Activated gamma-delta T cell treated with Interleukin-2 at 50 U/mL for 16 hours (primary cell): ENCODE data around the gene LRRC36.

Experiments used
- DNase-seq: peaks from one replicate; pipeline ENCODE4 v3.0.0-alpha.2; 2020

Gene LRRC36, protein sequence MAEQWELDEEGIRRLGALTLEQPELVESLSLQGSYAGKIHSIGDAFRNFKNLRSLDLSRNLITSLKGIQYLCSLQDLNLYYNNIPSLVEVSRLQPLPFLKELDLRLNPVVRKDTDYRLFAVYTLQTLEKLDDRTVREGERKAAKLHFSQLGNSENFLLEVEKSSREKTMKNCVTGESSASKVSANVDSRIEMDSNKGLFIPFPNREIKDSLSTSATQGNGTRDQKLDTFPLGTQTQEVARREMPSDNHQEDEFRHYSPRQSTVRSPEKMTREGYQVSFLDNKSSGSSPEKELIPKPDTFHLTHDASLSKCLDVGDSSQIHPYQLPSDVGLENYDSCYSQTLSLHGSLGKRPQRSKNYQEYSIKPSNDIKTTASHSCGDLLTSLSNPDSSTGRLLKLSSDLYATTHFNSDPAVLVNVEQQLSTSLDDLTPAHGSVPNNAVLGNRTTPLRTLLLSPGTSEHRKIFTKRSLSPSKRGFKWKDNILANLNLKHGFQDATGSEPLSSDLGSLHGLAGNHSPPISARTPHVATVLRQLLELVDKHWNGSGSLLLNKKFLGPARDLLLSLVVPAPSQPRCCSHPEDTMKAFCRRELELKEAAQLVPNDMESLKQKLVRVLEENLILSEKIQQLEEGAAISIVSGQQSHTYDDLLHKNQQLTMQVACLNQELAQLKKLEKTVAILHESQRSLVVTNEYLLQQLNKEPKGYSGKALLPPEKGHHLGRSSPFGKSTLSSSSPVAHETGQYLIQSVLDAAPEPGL

DNA sequence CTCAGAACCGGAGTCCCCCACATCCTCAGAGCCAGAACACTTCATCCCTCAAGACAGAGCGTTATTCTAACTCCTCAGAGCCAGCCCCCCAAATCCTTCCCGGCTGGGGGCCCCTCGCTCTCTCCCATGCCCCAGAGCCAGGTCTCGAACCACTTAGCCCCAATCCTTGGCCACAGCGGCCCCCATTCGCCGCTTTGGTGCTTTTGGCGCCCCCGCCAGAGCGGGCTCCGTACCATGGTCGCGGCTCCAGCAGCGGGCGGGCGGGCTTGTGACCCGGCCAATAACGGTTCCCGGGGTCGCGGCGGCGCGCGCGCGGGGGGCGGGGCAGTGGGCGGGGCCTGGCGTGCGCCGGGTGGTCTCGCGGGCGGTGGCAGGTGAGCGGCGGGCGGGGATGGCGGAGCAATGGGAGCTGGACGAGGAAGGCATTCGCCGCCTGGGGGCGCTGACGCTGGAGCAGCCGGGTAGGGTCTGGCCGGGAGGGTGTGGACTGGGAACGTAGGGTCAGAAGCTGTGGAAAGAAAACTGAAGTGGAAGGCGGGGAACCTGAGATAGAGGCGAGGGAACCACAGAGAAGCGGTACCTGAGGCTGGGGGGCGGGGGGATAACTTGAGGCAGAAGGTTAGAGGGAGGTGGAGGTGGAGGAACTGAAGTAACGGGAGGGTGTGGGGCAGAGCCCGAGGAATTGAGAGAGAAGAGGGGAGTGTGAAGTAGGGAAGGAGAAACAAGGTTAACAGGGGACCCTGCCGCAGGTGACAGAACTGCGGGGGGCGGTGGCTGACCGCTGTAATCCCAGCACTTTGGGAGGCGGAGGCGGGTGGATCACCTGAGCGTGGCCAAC lies at the start of gene LRRC36, which contains the start of gene KCTD19:
TSS of gene LRRC36 (plus strand) at position 344 of the 838 bp plus-strand sequence. CDS start at position 392, 48 bp downstream.
TSS of gene KCTD19 (minus strand) at position 270 of the 838 bp plus-strand sequence. CDS start at position 236, 34 bp downstream.
- peak; percentile 59 for DNase-seq

DNA sequence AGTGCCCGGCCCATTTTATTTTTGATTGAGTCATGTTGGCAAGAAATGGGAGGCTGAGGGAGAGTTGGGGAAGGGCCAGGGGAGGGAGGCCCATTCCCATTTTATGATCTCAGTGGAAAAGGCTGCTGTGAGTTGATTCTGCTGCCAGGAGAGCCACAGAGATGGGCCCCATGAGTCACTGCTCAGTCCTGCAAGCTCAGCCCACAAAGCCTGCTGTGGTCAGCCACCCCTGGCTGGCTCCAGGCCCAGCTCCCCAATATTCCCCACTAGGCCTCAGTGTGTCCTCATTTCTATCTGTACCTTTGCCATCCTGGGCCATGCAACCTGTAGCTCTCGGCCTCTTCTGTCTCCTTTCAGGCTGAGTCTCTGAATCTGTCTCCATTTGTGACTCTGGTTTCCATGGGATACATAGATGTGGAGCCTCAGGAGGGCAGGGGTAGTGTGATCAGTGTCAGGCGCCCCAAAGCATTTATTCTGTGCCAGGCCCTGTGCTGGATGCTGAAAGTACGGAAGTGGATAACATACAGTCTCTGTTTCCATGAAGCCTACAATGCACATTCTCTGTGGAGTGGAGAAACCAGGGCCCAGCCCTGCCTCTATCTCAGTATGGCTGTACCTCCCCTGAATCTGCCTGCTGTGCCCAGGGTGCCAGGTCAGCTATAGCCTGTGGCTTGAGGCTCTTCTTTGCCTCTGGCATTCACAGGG lies 49.2 kb upstream of the LRRC36 start:
- no peak for DNase-seq

DNA sequence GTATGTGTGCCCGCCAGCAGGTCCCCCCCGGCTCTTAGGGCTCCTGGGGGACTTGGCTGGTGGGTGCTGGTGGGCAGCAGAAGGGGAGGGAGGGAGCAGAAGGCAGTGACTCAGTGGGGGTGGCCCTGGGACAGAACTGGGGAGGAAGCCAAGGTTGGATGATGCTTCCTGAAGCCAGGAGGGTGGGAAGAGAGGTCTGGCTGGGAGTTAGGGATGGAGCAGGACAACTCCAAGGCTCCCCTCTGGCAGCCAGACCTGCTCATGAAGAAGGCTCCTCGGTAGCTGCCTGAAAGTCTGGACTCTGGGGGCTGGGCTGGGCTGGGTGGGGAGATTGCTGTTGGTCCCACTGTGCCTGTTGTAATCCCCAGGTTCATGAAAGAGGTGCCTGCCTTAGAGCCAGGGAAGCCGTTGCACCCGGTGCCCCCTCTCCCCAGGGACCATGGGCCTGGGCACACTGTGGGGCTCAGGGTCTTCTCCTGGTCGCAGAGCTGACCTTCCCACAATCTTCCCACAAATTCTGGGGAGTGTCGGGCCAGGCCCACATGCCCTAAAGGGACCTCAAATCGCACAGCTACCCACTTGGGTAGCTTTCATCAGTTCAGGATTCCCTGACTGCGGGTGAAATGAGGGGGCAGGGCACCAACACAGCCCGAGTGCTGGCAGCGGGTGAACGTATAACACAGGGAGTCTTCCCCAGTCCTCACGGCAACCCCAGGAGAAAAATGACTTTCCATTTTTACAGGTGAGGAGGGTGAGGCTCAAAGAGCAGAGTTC lies 48.4 kb upstream of the LRRC36 start:
- no peak for DNase-seq

DNA sequence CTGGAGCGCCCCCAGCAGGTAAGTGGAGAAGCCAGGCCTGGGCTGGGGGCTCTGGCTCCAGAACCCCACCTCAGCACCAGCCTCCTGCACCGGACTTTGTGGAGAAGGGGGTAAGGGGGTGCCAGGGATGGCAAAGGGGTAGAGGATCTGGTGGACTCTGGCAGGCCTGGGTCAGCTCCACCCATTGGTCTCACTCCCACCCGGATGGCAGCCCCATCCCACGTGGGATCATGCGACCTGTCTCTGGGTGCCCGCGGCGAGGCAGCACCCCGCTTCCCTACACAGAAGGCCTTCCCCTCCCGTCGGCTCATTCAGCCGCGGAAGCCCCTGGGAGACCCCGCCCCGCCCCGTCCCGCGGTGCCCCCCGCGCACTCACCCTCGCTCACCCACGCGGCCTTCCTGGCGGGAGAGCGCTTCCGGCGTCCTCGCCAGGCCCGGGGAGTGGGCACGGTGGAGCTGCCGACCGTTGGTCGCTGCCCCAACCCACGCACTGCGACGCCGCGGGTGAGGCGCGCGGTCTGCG lies 47.8 kb upstream of the LRRC36 start:
- peak; percentile 29 for DNase-seq

DNA sequence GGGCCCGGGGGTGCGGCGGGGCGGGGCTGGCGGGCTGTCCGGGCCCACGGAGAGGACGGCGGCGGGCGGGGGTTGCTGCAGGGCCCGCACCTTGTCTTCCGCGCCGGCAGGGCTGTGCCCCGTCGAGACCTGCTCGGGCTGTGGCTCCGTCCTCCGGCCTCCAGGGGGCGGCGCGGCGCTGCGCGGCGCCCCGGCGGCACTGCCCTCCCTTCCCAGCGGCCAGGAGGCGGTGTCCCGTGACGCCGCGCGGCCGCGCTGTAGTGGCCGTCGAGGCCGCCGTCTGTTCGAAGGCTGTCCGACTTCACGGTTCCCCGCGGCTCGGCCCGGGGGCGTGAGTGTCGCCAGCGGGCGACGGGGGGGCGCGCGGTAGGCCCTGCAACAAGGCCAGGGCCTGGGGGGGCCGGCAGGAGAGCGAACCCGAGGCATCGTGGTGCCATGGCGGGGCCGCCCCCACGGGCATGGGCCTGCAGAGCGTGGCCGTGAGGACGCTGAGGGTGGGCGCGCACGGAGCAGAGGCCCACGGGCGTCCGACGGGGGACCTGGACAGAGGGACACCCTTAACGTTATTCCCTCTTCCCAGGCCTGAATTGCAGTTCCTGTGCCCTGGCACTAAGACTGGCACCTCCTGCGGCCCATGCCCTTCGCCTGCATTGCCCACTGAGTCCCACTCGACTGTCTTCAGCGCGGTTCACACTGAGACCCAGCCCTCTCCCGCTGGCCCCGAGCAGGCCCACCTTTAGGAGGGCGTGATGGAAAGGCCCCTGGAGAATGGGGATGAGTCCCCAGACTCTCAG lies 47.1 kb upstream of the LRRC36 start, which contains the start of gene PLEKHG4:
TSS of gene PLEKHG4 (plus strand) at position 237 of the 794 bp plus-strand sequence. CDS start at position 750, 513 bp downstream.
- DNase-seq = peak; percentile 74

DNA sequence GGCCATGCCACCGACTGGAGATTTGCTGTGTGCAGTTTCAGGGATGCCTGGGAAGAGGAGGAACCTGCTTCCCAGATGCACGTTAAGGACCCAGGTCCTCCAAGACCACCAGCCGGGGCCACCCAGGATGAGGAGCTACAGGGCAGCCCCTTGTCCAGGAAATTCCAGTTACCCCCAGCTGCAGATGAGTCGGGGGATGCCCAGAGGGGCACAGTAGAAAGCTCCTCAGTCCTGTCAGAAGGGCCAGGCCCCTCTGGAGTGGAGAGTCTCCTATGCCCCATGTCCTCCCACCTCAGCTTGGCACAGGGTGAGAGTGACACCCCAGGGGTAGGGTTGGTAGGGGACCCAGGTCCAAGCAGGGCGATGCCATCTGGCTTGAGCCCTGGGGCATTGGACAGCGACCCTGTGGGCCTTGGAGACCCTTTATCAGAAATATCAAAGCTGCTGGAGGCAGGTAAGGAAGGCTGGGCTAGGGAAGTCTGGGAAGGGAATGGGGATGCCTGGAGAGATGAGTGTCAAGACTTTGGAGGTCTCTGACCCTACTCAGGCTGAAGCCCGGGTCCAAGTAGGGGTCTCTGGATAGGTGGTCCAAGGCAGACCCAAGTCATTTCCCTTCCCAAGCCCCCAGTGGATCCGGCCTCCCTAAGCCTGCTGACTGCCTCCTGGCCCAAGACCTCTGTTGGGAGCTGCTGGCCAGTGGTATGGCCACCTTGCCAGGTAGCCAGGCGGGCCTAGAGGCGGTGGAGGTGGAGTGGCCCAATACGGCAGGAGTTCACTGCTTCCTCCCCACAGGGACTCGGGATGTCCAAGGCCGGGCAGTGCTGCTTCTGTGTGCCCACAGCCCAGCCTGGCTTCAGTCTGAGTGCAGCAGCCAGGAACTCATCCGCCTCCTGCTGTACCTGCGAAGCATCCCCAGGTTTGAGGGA lies 46.3 kb upstream of the LRRC36 start:
- no peak for DNase-seq

DNA sequence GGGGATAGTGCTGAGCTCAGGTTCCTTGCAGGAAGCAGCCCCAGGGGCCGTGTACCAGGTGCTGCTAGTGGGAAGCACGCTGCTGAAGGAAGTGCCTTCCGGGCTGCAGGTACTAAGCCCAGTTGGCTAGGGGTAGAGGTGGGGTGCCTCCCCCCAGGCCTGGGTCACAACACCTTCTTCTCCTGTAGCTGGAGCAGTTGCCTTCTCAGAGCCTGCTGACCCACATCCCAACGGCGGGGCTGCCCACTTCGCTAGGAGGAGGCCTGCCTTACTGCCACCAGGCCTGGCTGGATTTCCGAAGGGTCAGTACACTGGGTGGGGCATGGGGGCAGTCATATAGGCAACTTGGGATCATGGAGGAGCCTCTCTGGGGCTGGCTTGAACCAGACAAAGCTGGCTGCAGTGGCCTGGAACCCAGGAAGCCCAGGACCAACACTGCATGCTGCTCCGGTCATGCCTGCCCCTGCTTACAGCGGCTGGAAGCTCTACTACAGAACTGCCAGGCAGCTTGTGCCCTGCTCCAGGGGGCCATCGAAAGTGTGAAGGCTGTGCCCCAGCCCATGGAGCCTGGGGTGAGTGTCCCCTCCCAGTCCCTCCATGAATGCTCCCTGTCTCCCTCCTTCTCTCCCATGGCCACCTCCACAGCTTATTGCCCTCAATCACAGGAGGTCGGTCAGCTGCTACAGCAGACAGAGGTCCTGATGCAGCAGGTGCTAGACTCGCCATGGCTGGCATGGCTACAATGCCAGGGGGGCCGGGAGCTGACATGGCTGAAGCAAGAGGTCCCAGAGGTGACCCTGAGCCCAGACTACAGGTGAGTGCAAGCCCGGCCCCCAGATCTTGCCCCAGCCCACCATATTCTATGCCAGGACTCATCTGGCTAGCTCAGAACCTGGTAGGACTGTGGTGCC lies 44.8 kb upstream of the LRRC36 start:
- no peak for DNase-seq

DNA sequence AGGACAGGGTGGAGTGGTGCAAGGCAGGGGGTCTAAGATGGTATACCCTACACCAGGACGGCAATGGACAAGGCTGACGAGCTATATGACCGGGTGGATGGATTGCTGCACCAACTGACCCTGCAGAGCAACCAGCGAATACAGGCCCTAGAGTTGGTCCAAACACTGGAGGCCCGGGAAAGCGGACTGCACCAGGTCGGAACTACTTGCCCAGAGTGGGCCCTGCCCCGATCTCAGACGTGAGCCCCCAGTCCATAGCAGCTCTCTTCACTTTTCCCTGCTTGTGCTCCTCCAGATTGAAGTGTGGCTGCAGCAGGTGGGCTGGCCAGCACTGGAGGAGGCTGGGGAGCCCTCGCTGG lies 44.2 kb upstream of the LRRC36 start:
- DNase-seq = no peak

DNA sequence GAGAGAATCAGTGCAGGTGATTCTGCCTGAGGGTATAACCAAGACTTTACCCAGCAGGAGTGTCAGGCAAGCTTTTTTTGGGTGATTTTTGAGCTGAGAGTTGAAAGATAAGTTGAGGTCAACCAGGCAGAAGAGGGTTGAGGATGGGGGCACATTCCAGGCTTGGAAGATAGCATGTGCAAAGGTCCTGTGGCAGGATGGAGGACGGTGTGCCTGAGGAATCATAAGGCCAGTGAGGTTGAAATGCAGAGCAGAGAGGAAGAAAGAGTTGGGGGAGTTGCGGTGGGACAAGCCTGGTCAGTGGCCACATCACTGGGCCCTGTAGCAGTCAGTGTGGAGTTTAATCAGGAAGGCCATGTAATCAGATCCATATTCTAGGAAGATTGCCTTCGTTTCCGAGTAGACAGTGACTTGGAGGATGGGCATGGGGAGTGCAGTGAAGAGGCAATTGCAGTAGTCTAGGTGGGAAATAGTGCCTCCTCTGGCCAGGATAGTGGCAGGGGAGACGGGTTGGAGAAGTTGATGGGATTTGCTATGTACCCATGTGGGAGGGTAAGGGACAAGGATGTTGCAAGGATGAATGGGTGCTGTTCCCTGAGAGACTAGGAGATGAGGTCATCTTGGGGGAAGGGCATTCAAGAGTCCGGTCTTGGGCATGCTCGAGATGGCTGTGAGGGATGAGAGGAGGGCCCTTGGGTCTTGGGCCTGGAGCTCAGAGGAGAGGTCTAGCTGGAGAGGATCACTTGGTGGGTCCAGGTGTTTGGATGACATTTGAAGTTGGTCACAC lies 43.4 kb upstream of the LRRC36 start:
- DNase-seq = no peak

DNA sequence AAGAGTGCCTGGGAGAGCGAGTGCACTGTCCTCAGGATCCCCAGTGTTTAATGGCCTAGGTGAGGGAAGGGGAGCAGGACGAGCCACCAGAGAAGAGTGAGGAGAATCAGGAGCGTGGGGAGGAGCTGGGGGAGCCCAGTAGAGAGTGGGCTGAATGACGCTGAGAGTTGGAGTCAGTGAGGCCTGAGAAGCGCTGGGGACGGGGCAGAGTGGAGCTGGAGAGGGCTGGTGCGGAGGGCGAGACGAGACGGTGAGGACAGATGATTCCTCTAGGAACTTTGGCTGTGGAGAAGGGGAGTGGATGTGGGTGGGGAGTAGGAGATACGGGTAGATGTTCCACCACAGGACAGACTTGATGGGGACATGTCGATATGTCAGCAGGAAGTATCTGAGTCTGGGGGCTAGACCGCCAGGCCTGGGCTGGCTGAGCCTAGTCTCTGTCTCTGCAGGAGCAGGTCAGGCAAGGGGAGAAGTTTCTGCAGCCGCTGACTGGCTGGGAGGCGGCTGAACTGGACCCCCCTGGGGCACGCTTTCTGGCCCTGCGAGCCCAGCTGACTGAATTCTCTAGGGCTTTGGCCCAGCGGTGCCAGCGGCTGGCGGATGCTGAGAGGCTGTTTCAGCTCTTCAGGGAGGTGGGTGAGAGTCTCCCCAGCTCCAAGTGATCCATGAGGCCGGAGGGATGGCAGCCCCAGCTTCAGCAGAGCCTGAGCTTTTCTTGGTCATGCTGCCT lies 42.6 kb upstream of the LRRC36 start:
- no peak for DNase-seq

DNA sequence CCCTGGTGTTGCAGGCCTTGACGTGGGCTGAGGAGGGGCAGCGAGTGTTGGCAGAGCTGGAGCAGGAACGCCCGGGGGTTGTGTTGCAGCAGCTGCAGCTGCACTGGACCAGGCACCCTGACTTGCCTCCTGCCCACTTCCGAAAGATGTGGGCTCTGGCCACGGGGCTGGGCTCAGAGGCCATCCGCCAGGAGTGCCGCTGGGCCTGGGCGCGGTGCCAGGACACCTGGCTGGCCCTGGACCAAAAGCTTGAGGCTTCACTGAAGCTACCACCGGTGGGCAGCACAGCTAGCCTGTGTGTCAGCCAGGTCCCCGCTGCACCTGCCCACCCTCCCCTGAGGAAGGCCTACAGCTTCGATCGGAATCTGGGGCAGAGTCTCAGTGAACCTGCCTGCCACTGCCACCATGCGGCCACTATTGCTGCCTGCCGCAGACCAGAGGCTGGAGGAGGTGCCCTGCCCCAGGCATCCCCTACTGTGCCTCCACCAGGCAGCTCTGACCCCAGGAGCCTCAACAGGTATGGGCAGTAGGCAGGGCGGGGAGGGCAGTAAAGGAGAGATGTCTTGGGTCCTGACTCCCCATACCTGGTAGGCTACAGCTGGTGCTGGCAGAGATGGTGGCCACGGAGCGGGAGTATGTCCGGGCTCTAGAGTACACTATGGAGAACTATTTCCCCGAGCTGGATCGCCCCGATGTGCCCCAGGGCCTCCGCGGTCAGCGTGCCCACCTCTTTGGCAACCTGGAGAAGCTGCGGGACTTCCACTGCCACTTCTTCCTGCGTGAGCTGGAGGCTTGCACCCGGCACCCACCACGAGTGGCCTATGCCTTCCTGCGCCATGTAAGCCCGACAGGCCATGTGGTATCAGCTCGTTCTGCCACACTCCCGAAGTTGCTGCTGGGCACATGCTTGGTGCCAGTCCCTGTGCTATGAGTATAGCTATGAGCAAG lies 41.6 kb upstream of the LRRC36 start:
- DNase-seq = no peak

DNA sequence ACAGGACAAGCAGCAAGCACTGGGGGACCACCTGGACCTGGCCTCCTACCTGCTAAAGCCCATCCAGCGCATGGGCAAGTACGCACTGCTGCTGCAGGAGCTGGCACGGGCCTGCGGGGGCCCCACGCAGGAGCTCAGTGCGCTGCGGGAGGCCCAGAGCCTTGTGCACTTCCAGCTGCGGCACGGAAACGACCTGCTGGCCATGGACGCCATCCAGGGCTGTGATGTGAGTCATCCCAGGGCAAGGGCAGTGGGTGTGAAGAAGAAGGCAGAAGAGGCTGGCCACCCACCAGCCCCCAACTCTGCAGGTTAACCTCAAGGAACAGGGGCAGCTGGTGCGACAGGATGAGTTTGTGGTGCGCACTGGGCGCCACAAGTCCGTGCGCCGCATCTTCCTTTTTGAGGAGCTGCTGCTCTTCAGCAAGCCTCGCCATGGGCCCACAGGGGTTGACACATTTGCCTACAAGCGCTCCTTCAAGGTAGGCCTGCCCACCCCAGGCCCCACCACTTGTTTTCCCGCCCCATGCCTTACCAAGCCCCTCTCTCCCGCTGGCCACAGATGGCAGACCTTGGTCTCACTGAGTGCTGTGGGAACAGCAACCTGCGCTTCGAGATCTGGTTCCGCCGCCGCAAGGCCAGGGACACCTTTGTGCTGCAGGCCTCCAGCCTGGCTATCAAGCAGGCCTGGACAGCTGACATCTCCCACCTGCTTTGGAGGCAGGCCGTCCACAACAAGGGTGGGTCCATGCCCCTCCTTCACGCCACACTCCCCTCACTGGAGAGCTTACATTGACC lies 40.0 kb upstream of the LRRC36 start:
- DNase-seq = no peak

DNA sequence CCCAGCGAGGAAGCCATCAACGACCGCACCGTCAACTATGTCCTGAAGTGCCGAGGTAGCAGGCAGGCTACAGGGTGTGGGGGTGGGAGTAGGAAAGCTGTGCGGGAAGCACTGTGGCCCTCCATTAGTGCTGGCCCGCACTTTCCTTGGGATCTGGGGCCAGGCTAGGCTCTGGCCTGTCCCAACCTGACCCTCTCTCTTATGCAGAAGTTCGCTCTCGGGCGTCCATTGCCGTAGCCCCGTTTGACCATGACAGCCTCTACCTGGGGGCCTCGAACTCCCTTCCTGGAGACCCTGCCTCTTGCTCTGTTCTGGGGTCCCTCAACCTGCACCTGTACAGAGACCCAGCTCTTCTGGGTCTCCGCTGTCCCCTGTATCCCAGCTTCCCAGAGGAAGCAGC lies 38.7 kb upstream of the LRRC36 start:
- DNase-seq = no peak

DNA sequence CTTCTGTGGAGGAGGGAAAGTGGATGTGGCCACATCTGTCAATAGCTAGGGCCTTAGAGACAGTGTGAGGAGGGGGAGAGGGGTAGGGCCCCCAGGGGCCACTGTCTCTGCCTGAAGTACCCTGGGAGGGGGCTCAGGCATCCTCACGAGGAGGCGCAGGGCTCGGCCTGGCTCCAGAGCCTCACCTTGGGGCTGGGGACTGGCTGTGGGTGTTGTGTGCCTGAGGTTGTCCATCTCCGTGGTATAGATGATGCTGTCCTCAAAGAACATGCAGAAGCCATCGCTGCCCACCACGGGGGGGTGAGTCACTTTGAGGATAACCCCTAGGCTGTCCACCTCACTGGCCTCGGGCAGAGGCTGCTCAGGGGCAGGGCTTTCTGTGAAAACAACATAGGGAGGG lies 35.2 kb upstream of the LRRC36 start:
- DNase-seq = no peak
